ENCODE measurements around the gene ACSF2. TPM values are rescaled to one million over a fixed set of nuclear protein-coding genes. Genes with fewer than 3 reads are reported as not detected.

ACSF2 gene
- total RNA-seq, 1 experiment from 2014 or later = 12.2 TPM

- Mint-ChIP-seq H3K9me3 (no peaks in the 10 kb centered on the region), H3K27ac (no peak overlapping the region), H3K4me1 (no peaks in the 10 kb centered on the region), H3K36me3 (ENCODE audit: insufficient read depth in 1 of 3, low read depth in 3 of 3) (peaks cover 44 to 97% (median 86%) of the 10 kb centered on the region in 3 experiments; a peak in 6 of 7 replicates), H3K4me3 (no peak overlapping the region), H3K27me3 (ENCODE audit: low read depth) (no peaks in the 10 kb centered on the region)
- Histone ChIP-seq H3K23ac (ENCODE audit: insufficient read length, low read depth, low read length) (no peak overlapping the region), H3K9me3 (ENCODE audit: control insufficient read depth, low read depth, low read length) (no peaks in the 10 kb centered on the region), H3K18ac (ENCODE audit: insufficient read length, low read depth, low read length) (no peak overlapping the region), H3K27ac (ENCODE audit: insufficient read length, low read depth, low read length) (no peak overlapping the region), H2AFZ (ENCODE audit: low read length) (no peak overlapping the region), H2BK20ac (ENCODE audit: low read depth, low read length, poor library complexity, severe bottlenecking) (no peak overlapping the region), H2BK12ac (ENCODE audit: insufficient read length, low read depth, low read length) (no peak overlapping the region), H4K5ac (ENCODE audit: insufficient read length, low read depth, low read length) (no peak overlapping the region), H3K4me1 (ENCODE audit: insufficient read depth, low read length) (no peaks in the 10 kb centered on the region), H3K14ac (ENCODE audit: insufficient read depth, low read length) (no peak overlapping the region), H3K9ac (ENCODE audit: extremely low read depth, insufficient read length, low read length) (no peak overlapping the region), H2BK120ac (ENCODE audit: low read depth, low read length, poor library complexity, severe bottlenecking) (no peak overlapping the region), H2BK5ac (ENCODE audit: insufficient read length, low read length) (no peak overlapping the region), H3K56ac (ENCODE audit: insufficient read length, low read depth, low read length) (no peak overlapping the region), H3K4ac (ENCODE audit: low read depth, low read length) (no peak overlapping the region), H2AK5ac (ENCODE audit: insufficient read length, low read length) (no peak overlapping the region), H3K4me2 (ENCODE audit: insufficient read depth, insufficient read length, low read length) (no peak overlapping the region), H3K79me2 (ENCODE audit: insufficient read depth, low read length) (no peaks in the 10 kb centered on the region), H3K27me3 (ENCODE audit: insufficient read depth, low read length) (no peaks in the 10 kb centered on the region), H3T11ph (ENCODE audit: low read length) (no peak overlapping the region), H4K20me1 (ENCODE audit: control insufficient read depth, insufficient read depth, insufficient read length) (no peaks in the 10 kb centered on the region), H2BK15ac (ENCODE audit: low read depth, low read length) (no peak overlapping the region), H3K79me1 (ENCODE audit: insufficient read depth, low read depth, low read length, poor library complexity, severe bottlenecking) (no peaks in the 10 kb centered on the region), H4K91ac (ENCODE audit: insufficient read length, low read depth, low read length) (no peak overlapping the region), H3K23me2 (ENCODE audit: insufficient read length, low read depth, low read length, poor library complexity, severe bottlenecking) (no peaks in the 10 kb centered on the region), H4K8ac (replicated peaks; ENCODE audit: insufficient read length, low read depth, low read length) (no peak overlapping the region)
- no peak for DNase-seq
- no peak for TF ChIP-seq CTCF (conservative IDR thresholded peaks at IDR 0.05)
- no CpG with 5 or more reads among the region's 3 CpGs for WGBS (ENCODE audit: extremely low coverage, insufficient read length, low lambda C conversion rate)
Measured at GRCh38 chr17:50386510-50386909, 39.5 kb upstream of the ACSF2 start.
